Cardiac muscle cell (in vitro differentiated cells and primary cell): ENCODE measurements around the gene POLD2. TPM values are rescaled to one million over a fixed set of nuclear protein-coding genes. Genes with fewer than 3 reads are reported as not detected.

Experiments
- DNase-seq, 2 donors: peaks; one replicate each; pipeline versions ENCODE4 v3.0.0 to v3.0.0-alpha.2; 2010 to 2017; ENCODE audit warnings: low read depth in 1 of 2, low spot score in 1 of 2
- H3K27ac ChIP-seq: fragments of 200-600 bp; sonication (generic); 2 replicates; pipeline ENCODE4 v1.5.1; 2016
- H3K27me3 ChIP-seq: fragments of 200-600 bp; sonication (generic); 2 replicates; pipeline ENCODE4 v1.6.0; 2016; ENCODE audit warnings: control low read depth
- H3K36me3 ChIP-seq: fragments of 200-600 bp; sonication (generic); 2 replicates; pipeline ENCODE4 v1.5.1; 2016; ENCODE audit warnings: control low read depth
- H3K4me1 ChIP-seq: fragments of 200-600 bp; sonication (generic); 2 replicates; pipeline ENCODE4 v1.8.1; 2017; ENCODE audit warnings: low read depth, mild to moderate bottlenecking, mixed run types
- H3K4me3 ChIP-seq: fragments of 200-600 bp; sonication (generic); 2 replicates; pipeline ENCODE4 v1.5.1; 2016; ENCODE audit warnings: mild to moderate bottlenecking
- H3K9me3 ChIP-seq: fragments of 200-600 bp; sonication (generic); 2 replicates; pipeline ENCODE4 v1.5.1; 2017; ENCODE audit warnings: low read depth, mild to moderate bottlenecking, control low read depth
- CTCF ChIP-seq: IDR thresholded peaks from 2 replicates; pipeline ENCODE4 v1.5.1; 2012; ENCODE audit warnings: low read depth, mild to moderate bottlenecking, low read length
- polyA plus RNA-seq: library from polyadenylated mRNA; unstranded; fragments of >200 nt; fragmentation: Nextera tagmentation; extraction: Ambion mirVana; gene quantifications from 2 replicates; pipeline ENCODE4 v1.2.1, GENCODE V29; 2016
- total RNA-seq: library from RNA; depleted of rRNA; stranded (reverse); fragments of >200 nt; gene quantifications from 2 replicates; pipeline ENCODE4 v1.2.3, GENCODE V29; 2016

Gene POLD2
- total and polyA plus RNA-seq, 2 experiments from 2014 or later: 133 to 194 TPM

GRCh38 chr7:44112997-44113763, 10.2 kb downstream of the POLD2 start:
- H3K36me3 ChIP-seq: peaks cover 35% of the 10 kb centered on the region
- DNase-seq: no peak
- H3K27ac ChIP-seq: no peak overlapping the region

GRCh38 chr7:44112231-44112996, 10.9 kb downstream of the POLD2 start:
- TF ChIP-seq CTCF: no peak
- H3K36me3 ChIP-seq: peaks cover 31% of the 10 kb centered on the region
- DNase-seq: no peak

More at GRCh38 chr7:44112997-44113763, 10.2 kb downstream of the POLD2 start:
- no peak for TF ChIP-seq CTCF
- no peaks in the 10 kb centered on the region for H3K4me1 ChIP-seq
- no peaks in the 10 kb centered on the region for H3K9me3 ChIP-seq
- no peaks in the 10 kb centered on the region for H3K27me3 ChIP-seq
- no peak overlapping the region for H3K4me3 ChIP-seq

GRCh38 chr7:44111761-44112160, 11.6 kb downstream of the POLD2 start:
- H3K4me1 ChIP-seq: no peaks in the 10 kb centered on the region

More at GRCh38 chr7:44112231-44112996, 10.9 kb downstream of the POLD2 start:
- no peak overlapping the region for H3K27ac ChIP-seq
- H3K9me3 ChIP-seq: no peaks in the 10 kb centered on the region
- no peak overlapping the region for H3K4me3 ChIP-seq
- H3K4me1 ChIP-seq: no peaks in the 10 kb centered on the region
- H3K27me3 ChIP-seq: no peaks in the 10 kb centered on the region

GRCh38 chr7:44110719-44111635, 12.4 kb downstream of the POLD2 start:
- Histone ChIP-seq H3K36me3 (peaks cover 31% of the 10 kb centered on the region), H3K9me3 (no peaks in the 10 kb centered on the region), H3K27ac (no peak overlapping the region), H3K4me1 (no peaks in the 10 kb centered on the region), H3K4me3 (no peak overlapping the region), H3K27me3 (no peaks in the 10 kb centered on the region)
- TF ChIP-seq CTCF: no peak
- DNase-seq: no peak

More at GRCh38 chr7:44111761-44112160, 11.6 kb downstream of the POLD2 start:
- H3K27me3 ChIP-seq: no peaks in the 10 kb centered on the region
- peaks cover 31% of the 10 kb centered on the region for H3K36me3 ChIP-seq
- TF ChIP-seq CTCF: no peak
- H3K9me3 ChIP-seq: no peaks in the 10 kb centered on the region
- no peak overlapping the region for H3K27ac ChIP-seq
- no peak overlapping the region for H3K4me3 ChIP-seq
- no peak for DNase-seq

GRCh38 chr7:44109991-44110390, 13.4 kb downstream of the POLD2 start:
- H3K27me3 ChIP-seq: no peaks in the 10 kb centered on the region
- H3K9me3 ChIP-seq: no peaks in the 10 kb centered on the region
- H3K27ac ChIP-seq: no peak overlapping the region
- DNase-seq: no peak
- no peak overlapping the region for H3K4me3 ChIP-seq
- no peaks in the 10 kb centered on the region for H3K4me1 ChIP-seq
- H3K36me3 ChIP-seq: peaks cover 26% of the 10 kb centered on the region
- no peak for TF ChIP-seq CTCF
